Astrocyte (in vitro differentiated cells and primary cell): Measurements from ENCODE around the gene RGS5.

Experiments used
- EZH2 ChIP-seq: IDR thresholded peaks from 2 replicates; pipeline ENCODE4 v1.6.1; 2012; ENCODE audit warnings: mild to moderate bottlenecking, low read length, inconsistent platforms; ENCODE audit not compliant: insufficient read depth
- TF ChIP-seq, protein P1 (sequence below): IDR thresholded peaks from 2 replicates; pipeline ENCODE4 v1.5.1; 2011; ENCODE audit warnings: low read depth, mild to moderate bottlenecking, inconsistent platforms, low read length, moderate library complexity; ENCODE audit not compliant: insufficient read depth

GRCh38 chr1:163163881-163164582 is 38.7 kb downstream of the RGS5 start:
- TF ChIP-seq, protein P1, sequence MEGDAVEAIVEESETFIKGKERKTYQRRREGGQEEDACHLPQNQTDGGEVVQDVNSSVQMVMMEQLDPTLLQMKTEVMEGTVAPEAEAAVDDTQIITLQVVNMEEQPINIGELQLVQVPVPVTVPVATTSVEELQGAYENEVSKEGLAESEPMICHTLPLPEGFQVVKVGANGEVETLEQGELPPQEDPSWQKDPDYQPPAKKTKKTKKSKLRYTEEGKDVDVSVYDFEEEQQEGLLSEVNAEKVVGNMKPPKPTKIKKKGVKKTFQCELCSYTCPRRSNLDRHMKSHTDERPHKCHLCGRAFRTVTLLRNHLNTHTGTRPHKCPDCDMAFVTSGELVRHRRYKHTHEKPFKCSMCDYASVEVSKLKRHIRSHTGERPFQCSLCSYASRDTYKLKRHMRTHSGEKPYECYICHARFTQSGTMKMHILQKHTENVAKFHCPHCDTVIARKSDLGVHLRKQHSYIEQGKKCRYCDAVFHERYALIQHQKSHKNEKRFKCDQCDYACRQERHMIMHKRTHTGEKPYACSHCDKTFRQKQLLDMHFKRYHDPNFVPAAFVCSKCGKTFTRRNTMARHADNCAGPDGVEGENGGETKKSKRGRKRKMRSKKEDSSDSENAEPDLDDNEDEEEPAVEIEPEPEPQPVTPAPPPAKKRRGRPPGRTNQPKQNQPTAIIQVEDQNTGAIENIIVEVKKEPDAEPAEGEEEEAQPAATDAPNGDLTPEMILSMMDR: no peak
- TF ChIP-seq EZH2: no peak
